Limb (tissue), 2 donors: Measurements from ENCODE around the gene MCIDAS.

Experiments used
- DNase-seq, 2 donors: peaks; one replicate each; pipeline ENCODE4 v3.0.0-alpha.2; 2016; ENCODE audit errors: extremely low spot score in 2 of 2

Gene MCIDAS

GRCh38 chr5:55222985-55223811 is 3.9 kb downstream of the MCIDAS start:
- DNase-seq: peak in 1 of 2 donors; percentile 66

DNA sequence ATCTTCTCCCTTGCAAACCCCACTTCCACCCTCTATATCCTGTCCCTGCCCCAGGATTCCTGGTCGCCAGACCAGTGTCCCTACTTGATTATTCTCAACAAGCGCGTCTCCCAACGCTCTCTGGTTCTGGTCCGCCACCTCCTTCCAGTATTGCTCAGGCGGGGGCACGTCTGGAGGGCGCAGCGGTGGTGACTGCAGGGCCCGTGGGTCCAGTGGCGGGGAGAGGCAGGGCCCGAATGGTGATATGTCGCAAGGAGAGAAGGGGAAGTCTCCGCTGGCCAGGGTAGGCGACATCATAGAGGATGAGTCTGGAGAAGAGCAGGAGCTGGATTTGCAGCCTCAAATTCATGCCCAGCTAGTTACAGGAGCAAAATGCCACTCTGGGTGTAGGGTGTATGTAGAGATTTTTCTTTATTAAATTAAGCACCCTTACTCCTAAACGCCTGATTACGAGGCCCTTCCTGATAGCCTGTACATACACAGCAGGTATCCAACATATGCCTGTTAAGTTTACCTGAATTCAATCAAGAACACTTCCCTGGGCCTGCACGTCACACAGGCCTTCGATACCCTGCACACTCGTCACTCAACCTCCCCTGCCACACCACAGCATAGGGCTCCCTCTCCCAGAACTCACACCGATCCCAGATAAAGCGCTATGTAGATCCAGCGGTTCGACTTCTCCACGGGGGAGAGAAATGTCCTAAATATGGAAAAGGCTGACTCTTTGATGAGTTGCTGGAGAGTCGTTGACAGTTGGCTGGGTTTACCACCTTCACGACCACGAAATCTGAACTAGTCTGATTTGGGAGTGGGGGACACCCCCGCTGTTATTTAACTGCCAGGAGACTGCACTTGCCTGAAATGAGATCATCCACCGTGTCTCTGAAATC is 4.8 kb downstream of the MCIDAS start:
- peak in 1 of 2 donors; percentile 40 for DNase-seq

DNA sequence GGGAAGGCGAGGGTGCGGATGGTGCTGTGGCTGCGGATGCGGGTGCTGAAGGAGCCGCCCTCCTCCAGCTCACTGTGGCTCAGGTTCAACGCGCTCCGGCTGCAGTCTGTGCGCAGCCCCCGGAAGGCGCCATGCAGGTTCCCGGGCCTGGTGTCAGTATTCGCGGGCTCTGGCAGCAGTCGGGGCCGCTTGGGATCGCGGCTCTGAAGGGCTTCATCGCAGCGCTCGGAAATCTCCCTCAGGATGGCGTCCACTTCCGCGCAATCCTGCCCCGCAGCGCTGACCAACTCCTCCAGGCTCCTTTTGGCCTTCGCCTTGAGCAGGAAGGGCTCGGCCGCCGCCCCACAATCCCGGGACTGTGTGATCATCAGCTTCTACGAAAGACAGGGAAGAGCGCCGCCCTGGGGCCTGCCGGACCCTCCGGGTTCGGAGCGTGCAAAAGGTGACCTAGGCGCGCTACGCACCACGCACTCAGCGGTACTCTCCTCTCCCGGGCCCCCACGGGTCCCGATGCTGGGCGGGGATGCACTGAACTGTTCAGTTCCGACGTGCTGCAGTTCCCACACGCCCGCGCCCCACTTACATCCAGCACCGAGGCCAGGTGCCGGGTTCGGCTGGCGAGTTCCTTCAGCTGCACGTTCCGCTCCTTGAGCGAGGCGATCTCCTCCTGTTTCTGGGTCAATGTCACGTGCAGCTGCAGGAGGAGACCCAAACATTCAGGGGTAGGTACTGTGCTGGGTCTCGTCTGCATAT is 6.5 kb downstream of the MCIDAS start:
- DNase-seq: peak in 1 of 2 donors; percentile 44

DNA sequence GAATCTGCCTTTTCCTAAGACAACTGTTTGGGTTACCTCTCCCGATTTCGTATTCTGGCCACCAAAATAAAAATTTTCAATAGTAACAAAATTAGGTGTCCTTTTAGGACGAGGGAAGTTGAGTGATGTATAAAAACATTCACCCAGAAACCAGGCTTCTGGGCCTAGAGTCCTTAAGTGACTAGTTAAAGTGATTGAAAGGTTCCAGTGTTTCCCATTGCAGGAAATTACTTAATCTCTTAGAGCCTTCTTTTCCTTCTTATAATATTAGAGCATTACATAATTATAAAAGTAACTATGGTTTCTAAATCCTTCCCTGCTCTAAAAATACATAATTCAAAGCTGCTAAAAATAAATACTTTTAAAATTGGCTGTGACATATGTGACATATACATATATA is 7.3 kb downstream of the MCIDAS start:
- DNase-seq: no peak

DNA sequence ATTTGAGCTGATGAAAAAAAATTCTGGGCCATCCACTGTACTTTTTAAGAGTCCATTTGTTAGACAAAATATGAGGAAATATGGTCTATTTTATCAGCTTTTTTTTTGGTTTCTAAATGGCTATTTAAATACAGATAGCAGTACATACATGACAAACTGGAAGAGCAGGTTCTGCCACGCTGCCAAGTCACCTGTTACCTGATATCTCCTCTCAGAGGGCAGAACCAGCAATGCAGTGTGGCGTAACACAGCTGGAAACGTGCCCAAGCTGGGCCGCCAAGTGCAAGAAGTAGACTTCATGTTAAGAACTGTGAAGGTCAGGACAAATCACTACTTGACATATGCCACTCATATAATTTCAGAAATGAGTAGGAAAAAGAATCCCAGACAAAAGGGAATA is 8.1 kb downstream of the MCIDAS start:
- DNase-seq: peak in 1 of 2 donors; percentile 35

DNA sequence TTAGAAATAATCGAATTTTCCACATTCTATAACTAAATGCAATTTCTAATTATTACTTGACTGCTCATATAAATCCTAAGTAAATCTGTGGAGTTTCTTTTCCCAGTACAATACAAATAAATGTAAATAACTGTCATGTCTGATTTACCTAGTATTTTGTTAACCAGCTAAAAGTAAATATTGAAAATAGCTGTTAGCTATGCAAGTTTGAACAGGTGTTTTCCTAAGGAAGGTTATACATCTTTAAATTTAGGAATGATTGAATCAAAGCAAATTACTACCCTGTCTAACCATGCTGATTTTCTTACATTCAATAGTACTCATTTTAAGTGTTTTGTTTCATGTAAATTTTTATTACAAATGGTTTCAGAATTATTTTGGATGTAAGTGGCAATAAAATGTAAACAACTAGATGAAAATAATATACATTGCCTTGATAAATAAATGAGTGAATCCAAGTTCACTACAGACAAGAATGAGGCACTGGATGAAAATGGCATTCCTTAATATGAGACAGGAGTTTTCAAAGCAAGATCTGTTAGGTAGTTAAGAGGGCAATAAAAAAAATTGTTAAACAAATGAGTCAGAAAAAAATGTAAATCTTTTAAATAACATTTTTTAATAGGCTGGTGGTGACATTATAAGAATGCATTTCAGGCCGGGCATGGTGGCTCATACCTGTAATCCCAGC is 15.8 kb downstream of the MCIDAS start:
- DNase-seq: no peak

GRCh38 chr5:55205001-55205400 is 22.1 kb downstream of the MCIDAS start:
- DNase-seq: no peak

DNA sequence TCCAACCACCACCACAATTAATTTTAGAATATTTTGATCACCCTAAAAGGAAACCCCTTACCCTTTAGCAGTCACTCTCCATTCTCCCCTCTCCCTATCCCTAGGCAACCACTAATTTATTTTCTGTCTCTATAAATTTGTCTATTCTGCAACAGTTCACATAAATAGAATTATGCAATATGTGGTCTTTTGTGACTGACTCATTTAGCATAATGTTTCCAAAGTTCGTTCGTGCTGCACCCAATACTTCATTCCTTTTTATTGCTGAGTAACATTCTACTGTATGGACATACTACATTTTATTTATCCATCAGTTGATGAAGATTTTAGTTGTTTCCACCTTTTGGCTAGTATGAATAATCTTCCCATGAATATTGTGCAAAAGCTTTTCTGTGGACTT is 36.0 kb downstream of the MCIDAS start:
- DNase-seq: no peak

GRCh38 chr5:55188656-55189540 is 38.2 kb downstream of the MCIDAS start:
- no peak for DNase-seq

DNA sequence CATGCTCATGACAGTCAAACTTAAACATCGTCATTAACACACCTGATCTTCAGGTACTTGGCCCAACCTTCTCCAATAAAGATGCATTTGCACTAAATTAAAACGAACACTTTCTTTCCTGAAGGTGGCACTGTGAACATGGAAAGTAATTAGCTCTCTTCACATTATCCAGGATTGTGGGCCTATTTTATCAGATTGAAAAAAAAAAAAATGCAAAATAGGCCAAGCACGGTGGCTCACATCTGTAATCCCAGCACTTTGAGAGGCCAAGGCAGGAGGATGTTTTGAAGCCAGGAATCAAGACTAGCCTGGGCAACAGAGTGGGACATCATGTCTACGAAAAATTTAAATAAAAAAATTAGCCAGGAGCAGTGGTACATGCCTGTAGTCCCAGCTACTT is 39.7 kb downstream of the MCIDAS start:
- DNase-seq: no peak

GRCh38 chr5:55180016-55180415 is 47.1 kb downstream of the MCIDAS start:
- no peak for DNase-seq

- DNase-seq: no peak
These were observed 50.0 kb downstream of the MCIDAS start for GRCh38 chr5:55177078-55177477.

DNA sequence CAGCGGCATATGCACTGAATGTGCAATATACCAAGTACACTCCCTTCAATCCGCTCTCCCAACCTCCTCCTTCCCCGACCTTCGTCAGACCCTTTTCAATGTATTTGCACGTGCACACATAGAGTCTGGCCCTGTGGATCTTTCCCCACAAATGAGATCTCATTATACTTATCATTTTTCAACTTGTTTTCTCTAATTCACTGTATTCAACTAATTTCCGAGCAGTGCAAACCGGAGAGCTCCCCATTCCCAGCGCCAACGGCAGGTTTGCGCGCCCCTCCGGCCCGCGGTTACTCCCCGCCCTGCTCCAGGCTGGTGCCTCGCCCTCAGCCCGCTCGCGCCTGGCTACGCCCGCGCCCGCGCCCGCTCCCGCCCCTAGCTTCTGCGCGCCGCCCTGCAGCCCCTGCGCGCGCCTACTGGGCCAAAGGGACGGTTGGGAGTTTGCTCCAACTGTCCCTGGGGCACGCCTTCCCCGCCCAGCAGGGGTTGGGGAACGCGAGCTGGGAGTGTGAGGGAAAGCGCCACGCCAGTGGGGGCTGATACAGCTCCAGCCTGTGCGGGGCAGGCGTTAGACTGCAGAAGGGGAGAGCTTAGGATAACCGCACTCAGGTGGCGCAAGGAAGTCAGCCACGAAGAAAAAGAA is 50.8 kb downstream of the MCIDAS start:
- peak in 1 of 2 donors; percentile 64 for DNase-seq

DNA sequence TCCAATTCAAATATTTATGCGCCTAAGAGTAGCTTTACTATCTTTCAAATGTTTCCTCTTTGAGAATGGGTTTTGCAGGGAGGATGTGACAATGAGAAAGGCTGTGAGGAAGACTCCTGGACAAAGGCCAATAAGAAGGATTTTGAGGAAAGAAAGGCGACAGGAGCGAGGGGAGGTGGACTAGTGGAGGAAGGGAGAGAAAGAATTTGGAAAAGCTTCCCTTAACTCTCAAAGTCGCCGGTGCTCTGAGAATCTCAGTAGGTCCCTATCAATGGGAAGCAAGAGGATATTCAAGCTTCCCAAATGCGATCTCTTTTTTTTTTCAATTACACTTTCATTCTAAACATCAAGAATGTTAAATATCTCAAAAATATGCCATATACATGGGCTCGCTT is 51.3 kb downstream of the MCIDAS start:
- DNase-seq: no peak

- peak in 1 of 2 donors; percentile 42 for DNase-seq
These were observed 53.4 kb downstream of the MCIDAS start for GRCh38 chr5:55173687-55174230.

GRCh38 chr5:55172937-55173686 is 54.0 kb downstream of the MCIDAS start, which contains the start of gene CDC20B:
TSS of gene CDC20B (minus strand) at chr5:55173177. CDS start at chr5:55173000, 177 bp downstream.
- peak; percentile 82 to 86 for DNase-seq

DNA sequence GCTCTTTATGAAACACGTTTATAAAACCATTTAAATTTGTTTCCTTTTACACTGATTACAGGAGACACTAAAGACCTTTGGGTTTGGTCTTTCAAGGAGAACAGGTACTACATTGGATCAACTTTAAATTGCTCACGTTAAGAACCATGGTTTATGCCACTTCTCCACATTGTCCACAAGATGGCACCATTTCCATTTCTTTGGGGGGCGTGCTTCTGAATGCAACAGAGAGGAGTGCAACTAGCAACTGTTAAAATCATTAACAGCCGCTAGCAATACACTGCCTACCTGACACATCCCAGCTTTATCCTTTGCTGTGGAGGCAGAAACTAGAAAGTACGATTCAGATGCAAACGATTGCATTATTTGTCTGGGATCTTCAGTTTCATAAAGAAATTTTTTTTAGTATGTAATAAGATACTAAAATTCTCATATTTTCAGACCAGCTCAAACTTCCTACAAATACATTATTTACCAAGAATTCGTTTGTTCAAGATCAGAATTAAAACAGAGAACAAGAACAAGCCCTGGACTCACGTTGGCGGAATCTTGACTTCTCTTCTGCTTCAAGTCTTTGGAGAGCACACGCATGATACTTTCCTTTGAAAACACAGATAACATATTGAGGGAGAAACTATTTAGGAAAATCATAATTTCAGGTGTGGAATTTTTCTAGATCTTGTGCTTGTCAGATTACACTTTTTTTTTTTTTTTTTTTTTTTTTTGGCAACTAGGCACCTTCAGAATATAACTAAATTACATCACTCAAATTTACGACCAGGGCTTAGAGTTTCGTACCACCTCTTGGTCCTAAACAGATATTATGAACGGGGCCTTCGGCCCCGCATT is 54.8 kb downstream of the MCIDAS start:
- DNase-seq: peak; percentile 57 to 86
